ENCODE measurements around the gene RNU1-3.
A peak's percentile ranks its signal among the peaks of the same experiment; 100 is the strongest.
"Not testable (repeated sequence)": the region's sequence is repeated elsewhere in the genome, so short reads cannot be mapped to it uniquely, and the experiment has no call there.

The RNU1-3 gene

GRCh38 chr1:16699440-16699839 lies 32.7 kb upstream of the RNU1-3 start:
- DNase-seq (ENCODE audit: low spot score); in situ Hi-C loops (cut with MboI; ENCODE audit: low pct_unique_long_range_greater_than_20kb, low sequenced_read_pairs, unreplicated experiment): not testable (repeated sequence)

GRCh38 chr1:16697152-16697551 lies 30.4 kb upstream of the RNU1-3 start:
- DNase-seq (ENCODE audit: low spot score); in situ Hi-C loops (cut with MboI; ENCODE audit: low pct_unique_long_range_greater_than_20kb, low sequenced_read_pairs, unreplicated experiment): not testable (repeated sequence)

- DNase-seq (ENCODE audit: low spot score); in situ Hi-C loops (cut with MboI; ENCODE audit: low pct_unique_long_range_greater_than_20kb, low sequenced_read_pairs, unreplicated experiment): not testable (repeated sequence)
Observed at GRCh38 chr1:16696507-16697150, 29.9 kb upstream of the RNU1-3 start.

- DNase-seq (ENCODE audit: low spot score); in situ Hi-C loops (cut with MboI; ENCODE audit: low pct_unique_long_range_greater_than_20kb, low sequenced_read_pairs, unreplicated experiment): not testable (repeated sequence)
Observed at GRCh38 chr1:16694308-16694702, 27.6 kb upstream of the RNU1-3 start.

GRCh38 chr1:16693449-16694307 lies 26.9 kb upstream of the RNU1-3 start:
- in situ Hi-C loops (cut with MboI; ENCODE audit: low pct_unique_long_range_greater_than_20kb, low sequenced_read_pairs, unreplicated experiment); DNase-seq (ENCODE audit: low spot score): not testable (repeated sequence)

- in situ Hi-C loops (cut with MboI; ENCODE audit: low pct_unique_long_range_greater_than_20kb, low sequenced_read_pairs, unreplicated experiment); DNase-seq (ENCODE audit: low spot score): not testable (repeated sequence)
Observed at GRCh38 chr1:16692717-16693448, 26.1 kb upstream of the RNU1-3 start.

GRCh38 chr1:16692283-16692682 lies 25.5 kb upstream of the RNU1-3 start:
- in situ Hi-C loops (cut with MboI; ENCODE audit: low pct_unique_long_range_greater_than_20kb, low sequenced_read_pairs, unreplicated experiment); DNase-seq (ENCODE audit: low spot score): not testable (repeated sequence)

GRCh38 chr1:16690971-16691682 lies 24.4 kb upstream of the RNU1-3 start:
- DNase-seq (ENCODE audit: low spot score); in situ Hi-C loops (cut with MboI; ENCODE audit: low pct_unique_long_range_greater_than_20kb, low sequenced_read_pairs, unreplicated experiment): not testable (repeated sequence)

GRCh38 chr1:16687132-16687800 lies 20.5 kb upstream of the RNU1-3 start:
- DNase-seq (ENCODE audit: low spot score); in situ Hi-C loops (cut with MboI; ENCODE audit: low pct_unique_long_range_greater_than_20kb, low sequenced_read_pairs, unreplicated experiment): not testable (repeated sequence)

GRCh38 chr1:16685445-16686371 lies 19.0 kb upstream of the RNU1-3 start:
- DNase-seq (ENCODE audit: low spot score) = peak; percentile 1
- in situ Hi-C loops (cut with MboI; ENCODE audit: low pct_unique_long_range_greater_than_20kb, low sequenced_read_pairs, unreplicated experiment) = not testable (repeated sequence)

GRCh38 chr1:16684738-16685337 lies 18.1 kb upstream of the RNU1-3 start:
- DNase-seq (ENCODE audit: low spot score); in situ Hi-C loops (cut with MboI; ENCODE audit: low pct_unique_long_range_greater_than_20kb, low sequenced_read_pairs, unreplicated experiment): not testable (repeated sequence)
- peak; percentile 28 for TF ChIP-seq CTCF (IDR thresholded peaks at IDR 0.05; ENCODE audit: extremely low read depth, insufficient read depth, missing control alignments)

GRCh38 chr1:16684152-16684551 lies 17.4 kb upstream of the RNU1-3 start:
- DNase-seq (ENCODE audit: low spot score); in situ Hi-C loops (cut with MboI; ENCODE audit: low pct_unique_long_range_greater_than_20kb, low sequenced_read_pairs, unreplicated experiment): not testable (repeated sequence)

- in situ Hi-C loops (cut with MboI; ENCODE audit: low pct_unique_long_range_greater_than_20kb, low sequenced_read_pairs, unreplicated experiment); DNase-seq (ENCODE audit: low spot score): not testable (repeated sequence)
Observed at GRCh38 chr1:16682803-16683202, 16.1 kb upstream of the RNU1-3 start.

- DNase-seq (ENCODE audit: low spot score); in situ Hi-C loops (cut with MboI; ENCODE audit: low pct_unique_long_range_greater_than_20kb, low sequenced_read_pairs, unreplicated experiment): not testable (repeated sequence)
Observed at GRCh38 chr1:16680366-16680765, 13.6 kb upstream of the RNU1-3 start.
